GM21723 (cell line): Measurements from ENCODE around the gene OR8A1.

ENCODE experiments used
- ATAC-seq: cut with Tn5 transposase; IDR thresholded peaks from one replicate; pipeline ENCODE4 v1.9.1; 2021; ENCODE audit warnings: mild to moderate bottlenecking, moderate library complexity; ENCODE audit not compliant: unreplicated experiment

The OR8A1 gene

GRCh38 chr11:124569697-124570096 is at the start of gene OR8A1:
OR8A1 (plus strand) TSS chr11:124569997; CDS start chr11:124570120, 123 bp downstream.
- ATAC-seq, result no peak

GRCh38 chr11:124520550-124520854 is 49.3 kb upstream of the OR8A1 start:
- no peak for ATAC-seq

DNA sequence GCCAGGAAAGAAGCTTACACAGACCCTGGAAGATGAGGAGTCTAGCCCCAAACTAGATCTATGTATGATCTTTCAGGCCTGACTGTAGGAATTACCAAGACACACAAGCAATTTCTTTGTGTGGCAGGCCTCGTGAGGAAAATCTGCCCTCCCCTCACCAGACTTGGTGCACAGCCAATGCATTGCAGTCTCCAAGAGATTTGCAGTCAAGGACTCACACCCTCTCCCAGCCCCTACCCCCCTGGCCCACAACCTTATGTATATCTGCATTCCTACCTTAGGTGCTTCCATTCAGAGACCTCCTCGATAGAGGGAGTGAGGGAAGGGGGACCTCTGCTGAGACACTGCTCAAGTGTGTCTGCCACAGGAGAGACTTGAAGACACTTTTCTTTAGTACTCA is 36.2 kb upstream of the OR8A1 start:
- no peak for ATAC-seq

DNA sequence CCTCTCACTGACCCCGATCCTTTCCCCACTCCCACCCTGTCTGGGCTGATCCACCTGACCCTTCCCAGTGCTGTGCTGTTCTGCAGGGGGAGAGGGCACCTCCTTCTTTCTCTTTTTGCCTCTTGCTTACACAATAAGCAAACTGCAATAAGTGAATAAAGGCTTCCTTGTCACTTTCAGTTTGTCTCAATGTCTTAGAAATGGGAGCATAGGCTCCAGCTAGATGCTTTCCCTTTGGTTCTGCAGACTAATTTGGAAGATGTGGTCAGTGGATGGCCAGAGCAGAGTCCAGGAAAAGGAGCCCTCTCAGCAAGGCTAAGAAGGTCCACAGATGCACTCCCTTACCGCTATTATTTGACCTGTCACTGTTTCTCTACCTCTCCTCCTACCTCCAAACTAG is 35.7 kb upstream of the OR8A1 start:
- no peak for ATAC-seq

DNA sequence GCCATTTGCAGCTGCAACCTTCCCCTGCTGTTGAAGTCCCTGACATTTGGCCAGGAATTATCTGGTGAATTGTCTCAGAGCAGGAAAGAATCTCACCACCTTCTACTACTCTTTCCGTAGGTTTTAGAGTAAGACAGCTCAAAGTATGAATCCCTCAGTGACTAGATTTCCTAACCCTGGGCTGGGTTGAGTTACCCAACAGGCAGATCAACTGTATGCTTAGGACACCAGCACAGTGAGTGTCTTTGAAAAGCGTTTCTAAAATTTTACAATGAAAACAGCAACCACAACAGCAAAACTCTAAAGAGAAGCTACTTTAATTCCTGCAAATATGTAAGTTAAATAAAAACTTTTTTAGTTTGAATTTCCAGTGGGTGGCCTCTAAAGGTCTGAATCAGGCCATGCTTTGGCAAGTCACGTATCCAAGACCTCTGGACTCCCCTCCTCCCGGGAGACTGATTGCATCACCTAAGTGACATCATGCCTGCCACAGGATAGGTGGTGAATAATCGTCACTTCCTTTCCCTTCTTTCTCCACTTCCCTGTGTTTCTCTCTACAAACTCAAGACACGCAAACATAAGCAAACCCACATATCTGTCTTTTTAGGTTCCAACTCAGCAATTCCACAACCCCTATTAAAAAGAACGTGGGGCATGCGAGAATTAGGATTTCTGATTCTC is 34.1 kb upstream of the OR8A1 start:
- ATAC-seq, result no peak

GRCh38 chr11:124536520-124536919 is 33.3 kb upstream of the OR8A1 start:
- no peak for ATAC-seq

DNA sequence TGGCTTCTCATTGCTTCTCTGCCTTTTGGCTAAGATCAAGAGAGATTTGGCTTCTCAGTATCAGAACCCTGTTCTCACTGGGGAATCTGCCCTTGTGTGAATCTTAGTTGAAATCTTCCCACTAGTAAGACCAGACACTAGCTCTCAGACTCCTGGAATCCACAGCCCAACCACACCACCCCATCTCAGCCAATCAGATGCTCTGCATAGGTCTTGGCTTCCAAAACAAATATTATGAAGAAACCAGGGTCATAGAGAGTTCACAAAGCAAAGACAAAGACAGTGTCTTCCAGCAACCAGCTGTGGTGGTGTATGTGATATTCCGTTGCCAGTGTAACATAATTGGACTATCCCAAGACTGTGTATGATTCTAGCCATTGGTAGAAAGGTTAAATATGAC is 31.8 kb upstream of the OR8A1 start:
- no peak for ATAC-seq

DNA sequence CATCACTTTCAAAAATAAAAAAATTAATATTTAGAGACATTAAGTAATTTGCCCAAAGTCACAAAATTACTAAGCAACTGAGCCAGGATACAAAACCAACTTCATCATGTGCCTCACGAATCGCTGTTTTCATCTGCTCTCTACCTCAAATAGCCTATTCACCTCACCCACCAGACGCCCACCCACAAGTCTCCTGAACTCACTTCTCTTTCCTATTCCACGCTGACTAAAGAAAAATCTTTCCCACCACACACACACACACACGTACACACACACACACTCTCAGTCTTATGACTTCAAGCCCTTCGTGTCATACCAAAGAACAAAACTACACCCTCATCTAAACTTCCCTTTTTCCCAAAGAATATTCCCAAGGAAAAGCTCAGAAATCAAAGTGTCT is 28.6 kb upstream of the OR8A1 start:
- no peak for ATAC-seq

DNA sequence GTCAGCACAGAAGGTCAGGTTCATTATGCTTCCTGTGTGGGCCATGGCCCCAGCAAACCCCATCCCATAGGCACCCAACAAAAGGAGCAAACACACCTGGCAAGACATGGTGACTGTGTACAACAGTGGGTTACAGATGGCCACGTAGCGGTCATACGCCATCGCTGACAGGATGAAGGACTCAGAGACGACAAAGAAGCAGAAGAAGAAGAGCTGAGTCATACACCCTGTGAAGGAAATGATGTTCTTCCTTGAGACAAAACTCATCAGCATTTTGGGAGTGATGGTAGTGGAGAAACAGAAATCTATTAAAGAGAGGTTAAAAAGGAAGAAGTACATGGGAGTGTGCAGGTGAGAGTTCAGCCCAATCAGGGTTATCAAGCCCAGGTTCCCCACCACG is 26.7 kb upstream of the OR8A1 start:
- no peak for ATAC-seq

DNA sequence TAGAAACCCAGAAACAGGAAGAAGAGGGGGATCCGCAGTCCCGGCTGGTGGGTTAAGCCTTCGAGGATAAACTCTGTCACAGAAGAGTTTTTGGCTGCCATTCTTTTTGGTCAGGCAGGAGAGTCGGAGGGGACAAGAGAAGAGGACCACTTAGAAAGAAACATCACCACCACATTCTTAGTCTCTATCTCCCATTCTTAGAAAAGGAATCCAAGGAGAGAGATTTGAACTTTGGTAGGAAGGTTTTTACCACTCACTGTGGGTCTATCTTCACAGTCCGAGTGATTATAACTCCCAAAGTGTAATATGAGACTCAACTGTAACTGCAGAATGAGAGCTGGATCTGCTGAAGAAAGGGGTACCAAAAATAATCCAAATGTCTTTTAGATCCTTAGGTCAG is 26.2 kb upstream of the OR8A1 start, which contains the start of gene OR8B12:
OR8B12 (minus strand) TSS at position 101 of the 400 bp plus-strand sequence; CDS start at position 101, 0 bp downstream.
- ATAC-seq, result no peak

- no peak for ATAC-seq
Observed at GRCh38 chr11:124551189-124551588, 18.6 kb upstream of the OR8A1 start.

GRCh38 chr11:124551987-124552386 is 17.8 kb upstream of the OR8A1 start:
- ATAC-seq, result no peak

DNA sequence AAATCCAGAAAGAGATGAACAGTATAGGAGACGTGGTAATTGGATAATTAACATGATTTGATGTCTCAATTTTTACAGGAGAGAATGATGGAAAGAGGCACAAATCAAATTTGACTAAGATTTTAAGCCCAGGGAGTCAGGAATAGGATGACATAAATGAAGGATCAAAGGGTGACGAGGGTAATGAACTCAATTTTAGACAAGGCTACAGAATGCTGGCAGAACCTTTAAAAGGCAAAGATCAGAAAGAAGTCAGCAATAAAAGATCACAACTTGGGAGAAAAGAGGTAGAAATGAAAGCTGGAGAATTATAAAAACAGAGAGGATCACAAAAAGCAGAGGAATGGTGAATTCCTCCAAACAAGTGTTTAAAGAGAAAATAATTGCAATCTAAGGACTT is 13.0 kb upstream of the OR8A1 start:
- ATAC-seq, result no peak

DNA sequence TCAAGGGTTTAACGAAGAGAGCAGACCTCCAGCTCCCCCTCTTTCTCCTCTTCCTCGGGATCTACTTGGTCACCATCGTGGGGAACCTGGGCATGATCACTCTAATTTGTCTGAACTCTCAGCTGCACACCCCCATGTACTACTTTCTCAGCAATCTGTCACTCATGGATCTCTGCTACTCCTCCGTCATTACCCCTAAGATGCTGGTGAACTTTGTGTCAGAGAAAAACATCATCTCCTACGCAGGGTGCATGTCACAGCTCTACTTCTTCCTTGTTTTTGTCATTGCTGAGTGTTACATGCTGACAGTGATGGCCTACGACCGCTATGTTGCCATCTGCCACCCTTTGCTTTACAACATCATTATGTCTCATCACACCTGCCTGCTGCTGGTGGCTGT is 363 bp downstream of the OR8A1 start:
- ATAC-seq, result no peak

- ATAC-seq, result no peak
Observed at GRCh38 chr11:124577716-124578427, 8.1 kb downstream of the OR8A1 start.

- ATAC-seq, result no peak
Observed at GRCh38 chr11:124578761-124579160, 9.0 kb downstream of the OR8A1 start.

DNA sequence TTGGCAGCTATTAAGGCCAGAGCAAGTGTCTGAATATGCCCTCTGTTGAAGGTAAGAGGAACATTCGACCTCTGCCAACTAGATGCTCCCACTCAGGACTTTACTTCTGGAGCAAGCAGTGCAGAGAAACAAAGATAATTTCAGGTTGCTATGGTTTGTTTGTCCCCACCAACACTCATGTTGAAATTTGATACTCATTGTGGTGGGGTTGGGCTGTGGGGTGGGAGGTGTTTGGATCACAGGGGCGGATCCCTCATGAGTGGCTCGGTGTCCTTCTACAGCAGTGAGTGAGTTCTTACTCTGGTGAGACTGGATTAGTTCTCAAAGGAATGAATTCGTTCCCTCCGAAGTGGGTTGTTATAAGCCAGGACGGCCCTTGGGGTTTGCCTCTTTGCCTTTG is 12.0 kb downstream of the OR8A1 start:
- ATAC-seq, result no peak

- no peak for ATAC-seq
Observed at GRCh38 chr11:124582565-124582964, 12.8 kb downstream of the OR8A1 start.

GRCh38 chr11:124583781-124584180 is 14.0 kb downstream of the OR8A1 start:
- no peak for ATAC-seq

GRCh38 chr11:124584681-124585372 is 15.0 kb downstream of the OR8A1 start:
- ATAC-seq, result no peak

GRCh38 chr11:124586238-124586860 is 16.6 kb downstream of the OR8A1 start:
- ATAC-seq, result no peak

DNA sequence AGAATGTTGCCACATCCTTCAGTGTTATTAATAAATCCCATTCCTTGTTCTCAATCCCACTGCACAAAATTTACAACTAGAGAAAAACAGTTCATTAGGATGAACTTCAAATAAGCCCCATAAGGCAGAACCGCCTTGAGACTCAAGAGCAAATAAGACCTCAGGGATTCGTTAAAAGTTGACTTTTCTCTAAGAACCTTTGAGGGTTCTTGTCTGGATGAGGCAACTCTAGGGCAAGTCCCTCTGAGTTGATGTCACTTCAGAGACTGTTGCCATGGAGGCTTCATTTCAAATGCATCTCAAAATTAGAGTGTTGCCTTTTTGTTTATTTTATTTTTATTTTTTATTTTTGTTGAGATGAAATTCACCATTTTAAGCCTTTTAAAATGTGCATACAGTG is 21.6 kb downstream of the OR8A1 start:
- ATAC-seq, result no peak
